SU-DHL-6 (cell line): Measurements from ENCODE around the gene SLC38A10.

Source experiments
- H2AFZ ChIP-seq: fragments of 200-600 bp; sonication (generic); 2 replicates; pipeline ENCODE4 v1.6.1; 2014; ENCODE audit warnings: low read depth, mild to moderate bottlenecking, moderate library complexity, mixed read lengths, antibody characterized with exemption, low read length; ENCODE audit not compliant: severe bottlenecking
- H3F3A ChIP-seq: fragments of 200-600 bp; shearing (Covaris generic); 2 replicates; pipeline ENCODE4 v1.6.0; 2016; ENCODE audit warnings: antibody characterized with exemption, mild to moderate bottlenecking; ENCODE audit not compliant: insufficient read depth
- H3K27ac ChIP-seq: fragments of 200-600 bp; sonication (generic); 2 replicates; pipeline ENCODE4 v1.5.1; 2016; ENCODE audit warnings: low read depth, mild to moderate bottlenecking, low read length, moderate library complexity, mixed read lengths
- H3K27me3 ChIP-seq: fragments of 200-600 bp; sonication (generic), shearing (Covaris generic); 2 replicates; pipeline ENCODE4 v1.6.0; 2014; ENCODE audit warnings: mild to moderate bottlenecking, low read length
- H3K36me3 ChIP-seq: fragments of 200-600 bp; sonication (generic); 2 replicates; pipeline ENCODE4 v1.6.1; 2014; ENCODE audit warnings: mild to moderate bottlenecking, low read length, mixed read lengths
- H3K4me2 ChIP-seq: fragments of 300-600, 200-600 bp; shearing (Covaris generic), sonication (generic); 2 replicates; pipeline ENCODE4 v1.6.0; 2014; ENCODE audit warnings: low read length, low read depth, mild to moderate bottlenecking; ENCODE audit not compliant: poor library complexity, severe bottlenecking
- H3K4me3 ChIP-seq: fragments of 200-600 bp; sonication (generic); 2 replicates; pipeline ENCODE4 v1.5.1; 2014; ENCODE audit warnings: antibody characterized with exemption, low read length, mild to moderate bottlenecking, mixed read lengths; ENCODE audit not compliant: insufficient read depth, poor library complexity, severe bottlenecking
- H3K79me2 ChIP-seq: fragments of 200-600 bp; sonication (generic); 2 replicates; pipeline ENCODE4 v1.6.1; 2014; ENCODE audit warnings: mild to moderate bottlenecking, low read length, moderate library complexity; ENCODE audit not compliant: insufficient read depth
- H3K9ac ChIP-seq: fragments of 200-600 bp; sonication (generic); 2 replicates; pipeline ENCODE4 v1.7.0; 2014; ENCODE audit warnings: mild to moderate bottlenecking, low read length
- H3K9me2 ChIP-seq: fragments of 200-600 bp; sonication (generic); replicated peaks from 2 replicates; pipeline ENCODE4 v1.6.1; 2014; ENCODE audit warnings: low read length; ENCODE audit not compliant: insufficient read depth
- H3K9me3 ChIP-seq: fragments of 200-600 bp; sonication (generic); 2 replicates; pipeline ENCODE4 v1.6.1; 2014; ENCODE audit warnings: low read length, mixed read lengths; ENCODE audit not compliant: insufficient read depth
- H4K20me1 ChIP-seq: fragments of 200-600 bp; sonication (generic); 2 replicates; pipeline ENCODE4 v1.6.1; 2014; ENCODE audit warnings: low read depth, mild to moderate bottlenecking, antibody characterized with exemption, low read length, moderate library complexity, mixed read lengths
- CTCF ChIP-seq: fragments of 200-600 bp; sonication (generic); IDR thresholded peaks from one replicate; pipeline ENCODE4 v1.5.1; 2017; ENCODE audit warnings: antibody characterized with exemption, mild to moderate bottlenecking, low read length, moderate library complexity; ENCODE audit not compliant: insufficient read depth, poor library complexity, severe bottlenecking
- EZH2phosphoT487 ChIP-seq: fragments of 200-600 bp; sonication (generic), shearing (Covaris generic); conservative IDR thresholded peaks from 2 replicates; pipeline ENCODE4 v1.6.1; 2018; ENCODE audit warnings: mild to moderate bottlenecking, antibody characterized with exemption, low read length, moderate library complexity, mixed read lengths

SLC38A10 gene

DNA sequence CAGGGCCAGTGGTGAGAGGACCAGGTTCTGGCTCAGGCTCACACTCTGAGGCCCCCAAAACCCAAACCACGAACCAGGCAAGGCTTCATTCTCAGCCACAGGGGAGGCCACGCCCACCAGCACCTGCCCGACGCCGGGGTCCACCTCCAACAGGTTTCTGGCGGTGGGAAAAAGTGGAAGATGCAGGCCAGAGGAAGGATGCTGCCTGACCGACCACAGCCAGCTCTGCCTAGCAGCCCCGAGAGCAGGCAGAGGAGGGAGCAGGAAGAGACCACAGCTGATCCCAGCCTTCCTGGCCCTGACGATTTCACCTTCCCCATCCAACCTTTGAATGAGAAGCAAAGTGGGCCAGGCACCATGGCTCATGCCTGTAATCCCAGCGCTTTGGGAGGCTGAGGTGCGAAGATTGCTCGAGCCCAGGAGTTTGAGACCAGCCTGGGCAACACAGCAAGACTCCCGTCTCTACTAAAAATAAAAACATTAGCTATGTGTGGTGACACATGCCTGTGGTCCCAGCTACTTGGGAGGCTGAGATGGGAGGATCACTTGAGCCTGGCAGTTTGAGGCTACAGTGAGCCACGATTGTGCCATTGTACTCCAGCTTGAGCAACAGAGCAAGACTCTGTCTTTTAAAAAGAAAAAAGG, 30.7 kb upstream of the SLC38A10 start:
- H3K27ac ChIP-seq, result no peak overlapping the region
- no peak overlapping the region for H3K4me2 ChIP-seq
- H2AFZ ChIP-seq, result no peak overlapping the region
- no peaks in the 10 kb centered on the region for H3K79me2 ChIP-seq
- no peaks in the 10 kb centered on the region for H3K36me3 ChIP-seq
- no peaks in the 10 kb centered on the region for H4K20me1 ChIP-seq
- no peaks in the 10 kb centered on the region for H3K9me3 ChIP-seq
- no peaks in the 10 kb centered on the region for H3K9me2 ChIP-seq
- TF ChIP-seq CTCF (no peak), EZH2phosphoT487 (no peak)
- H3F3A ChIP-seq, result no peaks in the 10 kb centered on the region
- H3K9ac ChIP-seq, result no peak overlapping the region
- no peaks in the 10 kb centered on the region for H3K27me3 ChIP-seq
- H3K4me3 ChIP-seq, result no peak overlapping the region

DNA sequence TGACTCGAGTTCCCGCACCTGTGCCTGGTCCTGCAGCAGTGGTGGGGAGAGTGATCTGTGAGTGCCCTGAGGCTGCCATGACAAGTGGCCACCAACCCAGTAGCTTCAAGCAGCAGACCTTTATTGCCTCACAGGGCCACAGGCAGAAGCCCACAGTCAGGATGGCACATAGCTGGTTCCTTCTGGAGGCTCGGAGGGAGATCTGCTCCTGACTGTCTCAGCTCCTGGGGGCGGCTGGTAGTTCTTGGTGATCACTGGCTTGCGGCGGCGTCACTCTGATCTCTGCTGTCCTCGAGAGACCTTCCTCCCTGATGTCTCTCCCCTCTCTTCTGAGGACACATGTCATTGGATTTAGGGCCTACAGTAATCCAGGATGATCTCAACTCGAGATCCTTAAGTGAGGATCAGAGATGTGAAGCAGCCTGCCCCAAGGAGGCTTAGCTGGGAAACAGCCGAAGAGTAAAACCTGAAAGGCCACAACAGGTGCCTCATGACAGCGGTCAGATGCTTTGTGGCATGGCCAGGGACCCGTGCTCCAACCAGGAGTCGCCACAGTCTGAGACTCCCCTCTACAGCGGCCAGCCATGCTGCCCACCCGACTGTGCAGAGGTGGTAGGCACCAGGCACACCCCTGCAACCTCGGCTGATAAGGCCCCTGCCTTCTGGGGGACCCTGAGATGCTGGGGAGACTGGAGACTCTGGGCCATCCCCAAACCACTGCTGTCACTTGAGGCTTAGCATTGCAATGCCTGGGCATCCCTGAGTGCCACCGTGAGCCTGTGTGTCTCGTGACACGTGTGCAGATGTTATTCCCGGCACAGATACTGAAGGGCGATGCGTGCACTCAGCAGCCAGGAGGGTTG, 30.0 kb upstream of the SLC38A10 start:
- H3K9ac ChIP-seq, result no peak overlapping the region
- no peaks in the 10 kb centered on the region for H3K79me2 ChIP-seq
- TF ChIP-seq EZH2phosphoT487 (no peak), CTCF (no peak)
- H3K9me2 ChIP-seq, result no peaks in the 10 kb centered on the region
- H3K27ac ChIP-seq, result no peak overlapping the region
- H3K27me3 ChIP-seq, result no peaks in the 10 kb centered on the region
- no peaks in the 10 kb centered on the region for H3F3A ChIP-seq
- H3K4me3 ChIP-seq, result no peak overlapping the region
- no peak overlapping the region for H2AFZ ChIP-seq
- H4K20me1 ChIP-seq, result no peaks in the 10 kb centered on the region
- H3K4me2 ChIP-seq, result no peak overlapping the region
- no peaks in the 10 kb centered on the region for H3K36me3 ChIP-seq
- H3K9me3 ChIP-seq, result no peaks in the 10 kb centered on the region

- no peak overlapping the region for H3K4me2 ChIP-seq
- H3K36me3 ChIP-seq, result no peaks in the 10 kb centered on the region
- no peaks in the 10 kb centered on the region for H4K20me1 ChIP-seq
- H2AFZ ChIP-seq, result no peak overlapping the region
- no peak for TF ChIP-seq CTCF
- TF ChIP-seq EZH2phosphoT487, result no peak
- H3K9ac ChIP-seq, result no peak overlapping the region
- H3K27ac ChIP-seq, result no peak overlapping the region
- H3K9me3 ChIP-seq, result no peaks in the 10 kb centered on the region
- no peaks in the 10 kb centered on the region for H3K27me3 ChIP-seq
- H3K79me2 ChIP-seq, result no peaks in the 10 kb centered on the region
- H3F3A ChIP-seq, result no peaks in the 10 kb centered on the region
- no peak overlapping the region for H3K4me3 ChIP-seq
- no peaks in the 10 kb centered on the region for H3K9me2 ChIP-seq
These were observed 29.2 kb upstream of the SLC38A10 start for GRCh38 chr17:81324177-81324850.
